GM18519 (cell line): ENCODE measurements around the gene C6orf141.
A peak's percentile ranks its signal among the peaks of the same experiment; 100 is the strongest.

Source experiments
- ATAC-seq: cut with Tn5 transposase; IDR thresholded peaks from one replicate; pipeline ENCODE4 v1.9.1; 2021; ENCODE audit warnings: mild to moderate bottlenecking, moderate library complexity; ENCODE audit not compliant: unreplicated experiment, low FRiP score

C6orf141 gene

GRCh38 chr6:49550492-49551077 is at the start of gene C6orf141:
Gene C6orf141, plus strand, starts transcription at chr6:49550668. Its CDS starts 125 bp downstream, at chr6:49550793.
- ATAC-seq = peak; percentile 64

- no peak for ATAC-seq
Measured at GRCh38 chr6:49504666-49505065, 45.8 kb upstream of the C6orf141 start.

- no peak for ATAC-seq
Measured at GRCh38 chr6:49506569-49507111, 43.8 kb upstream of the C6orf141 start.

GRCh38 chr6:49509342-49509741 is 41.1 kb upstream of the C6orf141 start:
- no peak for ATAC-seq

GRCh38 chr6:49513153-49513989 is 37.1 kb upstream of the C6orf141 start:
- ATAC-seq = no peak

- ATAC-seq = no peak
Measured at GRCh38 chr6:49514571-49515484, 35.6 kb upstream of the C6orf141 start.

GRCh38 chr6:49515485-49516146 is 34.9 kb upstream of the C6orf141 start:
- ATAC-seq = no peak

GRCh38 chr6:49516147-49516505 is 34.3 kb upstream of the C6orf141 start:
- ATAC-seq = no peak

GRCh38 chr6:49517919-49518318 is 32.5 kb upstream of the C6orf141 start:
- no peak for ATAC-seq

GRCh38 chr6:49519660-49520059 is 30.8 kb upstream of the C6orf141 start:
- peak; percentile 99 for ATAC-seq

- ATAC-seq = no peak
Measured at GRCh38 chr6:49522710-49523593, 27.5 kb upstream of the C6orf141 start.

GRCh38 chr6:49523901-49524300 is 26.6 kb upstream of the C6orf141 start:
- no peak for ATAC-seq

GRCh38 chr6:49524541-49524940 is 25.9 kb upstream of the C6orf141 start:
- no peak for ATAC-seq

GRCh38 chr6:49526598-49526997 is 23.9 kb upstream of the C6orf141 start:
- no peak for ATAC-seq

- ATAC-seq = no peak
Measured at GRCh38 chr6:49527320-49527719, 23.1 kb upstream of the C6orf141 start.

GRCh38 chr6:49528571-49528970 is 21.9 kb upstream of the C6orf141 start:
- ATAC-seq = no peak

- ATAC-seq = no peak
Measured at GRCh38 chr6:49530141-49530776, 20.2 kb upstream of the C6orf141 start.

- ATAC-seq = peak; percentile 99
Measured at GRCh38 chr6:49531774-49532569, 18.5 kb upstream of the C6orf141 start.
